Ectodermal cell (in vitro differentiated cells): Measurements from ENCODE around the gene MROH9.
"Not testable (repeated sequence)": the region's sequence is repeated elsewhere in the genome, so short reads cannot be mapped to it uniquely, and the experiment has no call there.

Experiments
- H3K27ac ChIP-seq: 2 replicates; pipeline ENCODE4 v1.7.0; 2013; ENCODE audit warnings: mild to moderate bottlenecking, low read depth, low read length; ENCODE audit not compliant: insufficient read depth, poor library complexity, severe bottlenecking
- H3K27me3 ChIP-seq: 2 replicates; pipeline ENCODE4 v1.7.0; 2013; ENCODE audit warnings: mild to moderate bottlenecking, low read length; ENCODE audit not compliant: insufficient read depth, control insufficient read depth, poor library complexity, severe bottlenecking
- H3K36me3 ChIP-seq: one replicate; pipeline ENCODE4 v1.7.0; 2013; ENCODE audit warnings: low read length; ENCODE audit not compliant: control insufficient read depth, insufficient read depth
- H3K4me1 ChIP-seq: one replicate; pipeline ENCODE4 v1.7.0; 2013; ENCODE audit warnings: low read length; ENCODE audit not compliant: control insufficient read depth, insufficient read depth
- H3K4me3 ChIP-seq: 2 replicates; pipeline ENCODE4 v1.7.0; 2013; ENCODE audit warnings: low read depth, low read length, control low read depth; ENCODE audit not compliant: insufficient read depth
- H3K9me3 ChIP-seq: 2 replicates; pipeline ENCODE4 v1.7.0; 2013; ENCODE audit warnings: mild to moderate bottlenecking, low read length, moderate library complexity; ENCODE audit not compliant: control insufficient read depth
- WGBS, 2 experiments: methylation state at CpG; one replicate each; pipeline ENCODE4 v1.1.7; 2013; ENCODE audit warnings: missing lambda C conversion rate in 2 of 2; 5-methylcytosine and 5-hydroxymethylcytosine counted together

The MROH9 gene

GRCh38 chr1:170924656-170925055 lies 10.7 kb upstream of the MROH9 start:
- not testable (repeated sequence) for H3K4me3 ChIP-seq, H3K9me3 ChIP-seq, H3K36me3 ChIP-seq, H3K27me3 ChIP-seq, H3K27ac ChIP-seq, H3K4me1 ChIP-seq
- WGBS, 2 experiments: 91% methylated on average over 1 of the region's 1 CpG; no CpG with 5 or more reads in 1 of the 2 experiments

GRCh38 chr1:170927955-170928840 lies 7.1 kb upstream of the MROH9 start:
- WGBS, 2 experiments: 86 to 94% methylated on average over 5 to 7 of the region's 8 CpGs
- peaks cover 6% of the 10 kb centered on the region for H3K4me1 ChIP-seq

GRCh38 chr1:170929412-170929834 lies 5.9 kb upstream of the MROH9 start:
- Histone ChIP-seq H3K36me3 (no peaks in the 10 kb centered on the region), H3K4me3 (no peak overlapping the region), H3K27ac (no peak overlapping the region), H3K4me1 (peaks cover 6% of the 10 kb centered on the region), H3K9me3 (no peaks in the 10 kb centered on the region), H3K27me3 (no peaks in the 10 kb centered on the region)
- whole genome bisulfite sequencing, 2 experiments: 82 to 86% methylated on average over 3 to 4 of the region's 4 CpGs

More at GRCh38 chr1:170927955-170928840, 7.1 kb upstream of the MROH9 start:
- Histone ChIP-seq H3K9me3 (no peaks in the 10 kb centered on the region), H3K27ac (no peak overlapping the region), H3K4me3 (no peak overlapping the region), H3K36me3 (no peaks in the 10 kb centered on the region), H3K27me3 (no peaks in the 10 kb centered on the region)

GRCh38 chr1:170929835-170930554 lies 5.3 kb upstream of the MROH9 start:
- Histone ChIP-seq H3K9me3 (no peaks in the 10 kb centered on the region), H3K27me3 (no peaks in the 10 kb centered on the region), H3K4me3 (no peak overlapping the region), H3K36me3 (no peaks in the 10 kb centered on the region), H3K4me1 (peaks cover 6% of the 10 kb centered on the region), H3K27ac (no peak overlapping the region)
- 12 to 26% methylated on average over 6 to 7 of the region's 7 CpGs for WGBS, 2 experiments

GRCh38 chr1:170931650-170932049 lies 3.7 kb upstream of the MROH9 start:
- H3K36me3 ChIP-seq: no peaks in the 10 kb centered on the region
- H3K27me3 ChIP-seq: no peaks in the 10 kb centered on the region
- no peak overlapping the region for H3K27ac ChIP-seq
- no peak overlapping the region for H3K4me3 ChIP-seq
- H3K9me3 ChIP-seq: no peaks in the 10 kb centered on the region
- peaks cover 6% of the 10 kb centered on the region for H3K4me1 ChIP-seq
- WGBS, 2 experiments: 95% methylated on average over 2 of the region's 2 CpGs

GRCh38 chr1:170932236-170932635 lies 3.1 kb upstream of the MROH9 start:
- Histone ChIP-seq H3K36me3 (no peaks in the 10 kb centered on the region), H3K27ac (no peak overlapping the region), H3K27me3 (no peaks in the 10 kb centered on the region), H3K4me1 (peaks cover 6% of the 10 kb centered on the region), H3K4me3 (no peak overlapping the region), H3K9me3 (no peaks in the 10 kb centered on the region)
- 80 to 85% methylated on average over 3 of the region's 3 CpGs for WGBS, 2 experiments

GRCh38 chr1:170938281-170938680 lies 2.9 kb downstream of the MROH9 start:
- Histone ChIP-seq H3K4me3 (no peak overlapping the region), H3K4me1 (no peaks in the 10 kb centered on the region), H3K27ac (no peak overlapping the region), H3K9me3 (no peaks in the 10 kb centered on the region), H3K27me3 (no peaks in the 10 kb centered on the region), H3K36me3 (no peaks in the 10 kb centered on the region)
- WGBS, 2 experiments: 94 to 98% methylated on average over 3 of the region's 3 CpGs

- Histone ChIP-seq H3K36me3 (no peaks in the 10 kb centered on the region), H3K9me3 (no peaks in the 10 kb centered on the region), H3K4me1 (no peaks in the 10 kb centered on the region), H3K4me3 (no peak overlapping the region), H3K27ac (no peak overlapping the region), H3K27me3 (no peaks in the 10 kb centered on the region)
- WGBS, 2 experiments: 93% methylated on average over 2 of the region's 2 CpGs
These were observed 4.1 kb downstream of the MROH9 start for GRCh38 chr1:170939476-170939875.

- H3K4me1 ChIP-seq, H3K27ac ChIP-seq, H3K36me3 ChIP-seq, H3K27me3 ChIP-seq, H3K9me3 ChIP-seq, H3K4me3 ChIP-seq: not testable (repeated sequence)
- WGBS, 2 experiments: 83 to 92% methylated on average over 1 of the region's 1 CpG
These were observed 16.4 kb downstream of the MROH9 start for GRCh38 chr1:170951744-170952143.

GRCh38 chr1:170959385-170959784 lies 24.1 kb downstream of the MROH9 start:
- no peaks in the 10 kb centered on the region for H3K27me3 ChIP-seq
- no peaks in the 10 kb centered on the region for H3K4me1 ChIP-seq
- no peaks in the 10 kb centered on the region for H3K9me3 ChIP-seq
- H3K4me3 ChIP-seq: no peak overlapping the region
- H3K27ac ChIP-seq: no peak overlapping the region
- no peaks in the 10 kb centered on the region for H3K36me3 ChIP-seq
